Dendritic cell treated with granulocyte-macrophage colony-stimulating factor and Interleukin-4, amounts not matched to agents 40 ng/mL and 50 ng/mL, for 4 days (primary cell): ENCODE measurements around the gene WNT7A.

Source experiments
- H3K27ac Mint-ChIP-seq: one replicate; pipeline ENCODE4 v1.8.0; 2022; ENCODE audit warnings: mild to moderate bottlenecking, mixed read lengths
- H3K27me3 Mint-ChIP-seq: one replicate; pipeline ENCODE4 v1.8.0; 2022; ENCODE audit warnings: mild to moderate bottlenecking, mixed read lengths
- H3K36me3 Mint-ChIP-seq: one replicate; pipeline ENCODE4 v1.8.0; 2022; ENCODE audit warnings: low read depth, mixed read lengths
- H3K4me1 Mint-ChIP-seq: one replicate; pipeline ENCODE4 v1.8.0; 2022; ENCODE audit warnings: low read depth, mixed read lengths
- H3K4me3 Mint-ChIP-seq: one replicate; pipeline ENCODE4 v1.8.0; 2022; ENCODE audit warnings: mild to moderate bottlenecking, moderate library complexity, mixed read lengths
- H3K9me3 Mint-ChIP-seq: one replicate; pipeline ENCODE4 v1.8.0; 2022; ENCODE audit warnings: mixed read lengths
- intact Hi-C: fragments of 100-400 bp; cut with micrococcal nuclease; formaldehyde crosslinking; loops from one replicate; pipeline ENCODE4 v1.15.0; 2022

WNT7A gene

GRCh38 chr3:13853256-13853977, 26.5 kb downstream of the WNT7A start:
- peaks cover 3% of the 10 kb centered on the region for H3K27me3 Mint-ChIP-seq

GRCh38 chr3:13852638-13853009, 27.2 kb downstream of the WNT7A start:
- Mint-ChIP-seq H3K4me1 (no peaks in the 10 kb centered on the region), H3K27ac (no peak overlapping the region), H3K27me3 (peaks cover 3% of the 10 kb centered on the region), H3K36me3 (no peaks in the 10 kb centered on the region), H3K9me3 (peaks cover 9% of the 10 kb centered on the region), H3K4me3 (no peak overlapping the region)
- intact Hi-C loops, result no loop called here

More at GRCh38 chr3:13853256-13853977, 26.5 kb downstream of the WNT7A start:
- Mint-ChIP-seq H3K27ac (no peak overlapping the region), H3K4me1 (no peaks in the 10 kb centered on the region), H3K9me3 (peaks cover 9% of the 10 kb centered on the region), H3K4me3 (no peak overlapping the region), H3K36me3 (no peaks in the 10 kb centered on the region)
- intact Hi-C loops, result no loop called here

- no peaks in the 10 kb centered on the region for H3K4me1 Mint-ChIP-seq
- peaks cover 9% of the 10 kb centered on the region for H3K9me3 Mint-ChIP-seq
- peaks cover 3% of the 10 kb centered on the region for H3K27me3 Mint-ChIP-seq
- intact Hi-C loops, result no loop called here
- H3K36me3 Mint-ChIP-seq, result no peaks in the 10 kb centered on the region
- no peak overlapping the region for H3K4me3 Mint-ChIP-seq
- no peak overlapping the region for H3K27ac Mint-ChIP-seq
These were observed 27.8 kb downstream of the WNT7A start for GRCh38 chr3:13851997-13852637.

GRCh38 chr3:13851091-13851849, 28.6 kb downstream of the WNT7A start:
- Mint-ChIP-seq H3K36me3 (no peaks in the 10 kb centered on the region), H3K27me3 (peaks cover 3% of the 10 kb centered on the region), H3K4me1 (no peaks in the 10 kb centered on the region), H3K27ac (no peak overlapping the region), H3K9me3 (peaks cover 1% of the 10 kb centered on the region), H3K4me3 (no peak overlapping the region)
- intact Hi-C loops, result no loop called here

GRCh38 chr3:13850161-13850945, 29.5 kb downstream of the WNT7A start:
- Mint-ChIP-seq H3K4me1 (no peaks in the 10 kb centered on the region), H3K9me3 (no peaks in the 10 kb centered on the region), H3K36me3 (no peaks in the 10 kb centered on the region), H3K27ac (no peak overlapping the region), H3K27me3 (peaks cover 3% of the 10 kb centered on the region), H3K4me3 (no peak overlapping the region)
- intact Hi-C loops, result no loop called here

- Mint-ChIP-seq H3K36me3 (no peaks in the 10 kb centered on the region), H3K27ac (no peak overlapping the region), H3K27me3 (peaks cover 3% of the 10 kb centered on the region), H3K9me3 (no peaks in the 10 kb centered on the region), H3K4me1 (no peaks in the 10 kb centered on the region), H3K4me3 (no peak overlapping the region)
- intact Hi-C loops, result no loop called here
These were observed 30.9 kb downstream of the WNT7A start for GRCh38 chr3:13849018-13849417.

- Mint-ChIP-seq H3K9me3 (no peaks in the 10 kb centered on the region), H3K27me3 (peaks cover 3% of the 10 kb centered on the region), H3K36me3 (no peaks in the 10 kb centered on the region), H3K27ac (no peak overlapping the region), H3K4me1 (no peaks in the 10 kb centered on the region), H3K4me3 (no peak overlapping the region)
- intact Hi-C loops, result no loop called here
These were observed 32.9 kb downstream of the WNT7A start for GRCh38 chr3:13846716-13847570.

GRCh38 chr3:13846238-13846637, 33.6 kb downstream of the WNT7A start:
- Mint-ChIP-seq H3K36me3 (no peaks in the 10 kb centered on the region), H3K27me3 (peaks cover 3% of the 10 kb centered on the region), H3K9me3 (no peaks in the 10 kb centered on the region), H3K27ac (no peak overlapping the region), H3K4me3 (no peak overlapping the region), H3K4me1 (no peaks in the 10 kb centered on the region)
- intact Hi-C loops, result no loop called here

GRCh38 chr3:13845806-13846205, 34.1 kb downstream of the WNT7A start:
- intact Hi-C loops, result no loop called here
- H3K36me3 Mint-ChIP-seq, result no peaks in the 10 kb centered on the region
- no peaks in the 10 kb centered on the region for H3K9me3 Mint-ChIP-seq
- peaks cover under 1% of the 10 kb centered on the region for H3K27me3 Mint-ChIP-seq
- no peak overlapping the region for H3K27ac Mint-ChIP-seq
- H3K4me1 Mint-ChIP-seq, result no peaks in the 10 kb centered on the region
- H3K4me3 Mint-ChIP-seq, result no peak overlapping the region

GRCh38 chr3:13844911-13845310, 35.0 kb downstream of the WNT7A start:
- no peaks in the 10 kb centered on the region for H3K9me3 Mint-ChIP-seq
- no peaks in the 10 kb centered on the region for H3K36me3 Mint-ChIP-seq
- H3K27me3 Mint-ChIP-seq, result no peaks in the 10 kb centered on the region
- intact Hi-C loops, result no loop called here
- H3K4me1 Mint-ChIP-seq, result no peaks in the 10 kb centered on the region
- H3K27ac Mint-ChIP-seq, result no peak overlapping the region
- H3K4me3 Mint-ChIP-seq, result no peak overlapping the region

GRCh38 chr3:13844286-13844685, 35.6 kb downstream of the WNT7A start:
- Mint-ChIP-seq H3K36me3 (no peaks in the 10 kb centered on the region), H3K27me3 (no peaks in the 10 kb centered on the region), H3K9me3 (no peaks in the 10 kb centered on the region), H3K4me3 (no peak overlapping the region), H3K4me1 (no peaks in the 10 kb centered on the region), H3K27ac (no peak overlapping the region)
- intact Hi-C loops, result no loop called here

GRCh38 chr3:13843351-13843750, 36.5 kb downstream of the WNT7A start:
- Mint-ChIP-seq H3K9me3 (no peaks in the 10 kb centered on the region), H3K27ac (no peak overlapping the region), H3K4me3 (no peak overlapping the region), H3K36me3 (no peaks in the 10 kb centered on the region), H3K27me3 (no peaks in the 10 kb centered on the region), H3K4me1 (no peaks in the 10 kb centered on the region)
- intact Hi-C loops, result no loop called here

- Mint-ChIP-seq H3K9me3 (no peaks in the 10 kb centered on the region), H3K27ac (no peak overlapping the region)
These were observed 37.6 kb downstream of the WNT7A start for GRCh38 chr3:13842226-13842625.

More at GRCh38 chr3:13842226-13842625, 37.6 kb downstream of the WNT7A start:
- Mint-ChIP-seq H3K4me3 (no peak overlapping the region), H3K4me1 (no peaks in the 10 kb centered on the region), H3K36me3 (no peaks in the 10 kb centered on the region), H3K27me3 (no peaks in the 10 kb centered on the region)
- intact Hi-C loops, result no loop called here
